GM06990 (cell line): ENCODE data around the gene DIAPH2.
"Not testable (repeated sequence)": the region's sequence is repeated elsewhere in the genome, so short reads cannot be mapped to it uniquely, and the experiment has no call there.

Experiments used
- DNase-seq: peaks from one replicate; pipeline ENCODE4 v3.0.0-alpha.2; 2011; ENCODE audit not compliant: insufficient read length; ENCODE audit errors: extremely low read depth
- H3K27me3 ChIP-seq: replicated peaks from 2 replicates; pipeline ENCODE4 v1.6.0; 2011; ENCODE audit warnings: low read length; ENCODE audit not compliant: control insufficient read depth, insufficient read depth
- H3K36me3 ChIP-seq: 2 replicates; pipeline ENCODE4 v1.5.1; 2011; ENCODE audit warnings: low read length; ENCODE audit not compliant: control insufficient read depth, insufficient read depth
- H3K4me3 ChIP-seq: replicated peaks from 2 replicates; pipeline ENCODE4 v1.5.1; 2011; ENCODE audit warnings: low read depth, mild to moderate bottlenecking, control low read depth, low read length
- CTCF ChIP-seq: IDR thresholded peaks from 2 replicates; pipeline ENCODE4 v1.5.1; 2011; ENCODE audit warnings: low read length, control low read depth, mild to moderate bottlenecking, inconsistent platforms; ENCODE audit not compliant: insufficient read depth, poor library complexity, severe bottlenecking

DIAPH2 gene

GRCh38 chrX:96841325-96841724 is 156.7 kb downstream of the DIAPH2 start:
- Histone ChIP-seq H3K36me3 (no peaks in the 10 kb centered on the region), H3K27me3 (no peaks in the 10 kb centered on the region), H3K4me3 (no peak overlapping the region)
- DNase-seq: no peak
- no peak for TF ChIP-seq CTCF

- not testable (repeated sequence) for H3K36me3 ChIP-seq, H3K27me3 ChIP-seq, DNase-seq, H3K4me3 ChIP-seq
These were observed 157.2 kb downstream of the DIAPH2 start for GRCh38 chrX:96841866-96842265.

GRCh38 chrX:96843566-96843965 is 158.9 kb downstream of the DIAPH2 start:
- H3K36me3 ChIP-seq: no peaks in the 10 kb centered on the region
- no peak for TF ChIP-seq CTCF
- no peaks in the 10 kb centered on the region for H3K27me3 ChIP-seq
- H3K4me3 ChIP-seq: no peak overlapping the region
- DNase-seq: no peak

GRCh38 chrX:96846841-96847240 is 162.2 kb downstream of the DIAPH2 start:
- H3K27me3 ChIP-seq: no peaks in the 10 kb centered on the region
- H3K36me3 ChIP-seq: no peaks in the 10 kb centered on the region
- TF ChIP-seq CTCF: no peak
- DNase-seq: no peak
- no peak overlapping the region for H3K4me3 ChIP-seq

- H3K36me3 ChIP-seq, DNase-seq, H3K4me3 ChIP-seq, H3K27me3 ChIP-seq: not testable (repeated sequence)
These were observed 174.8 kb downstream of the DIAPH2 start for GRCh38 chrX:96859422-96859821.

GRCh38 chrX:96861218-96861617 is 176.6 kb downstream of the DIAPH2 start:
- no peaks in the 10 kb centered on the region for H3K27me3 ChIP-seq
- no peaks in the 10 kb centered on the region for H3K36me3 ChIP-seq
- DNase-seq: no peak
- H3K4me3 ChIP-seq: no peak overlapping the region
- no peak for TF ChIP-seq CTCF

- Histone ChIP-seq H3K27me3 (no peaks in the 10 kb centered on the region), H3K36me3 (no peaks in the 10 kb centered on the region), H3K4me3 (no peak overlapping the region)
- no peak for DNase-seq
- no peak for TF ChIP-seq CTCF
These were observed 177.0 kb downstream of the DIAPH2 start for GRCh38 chrX:96861661-96862060.
